ENCODE results near the gene TGFBR3L.
A peak's percentile ranks its signal among the peaks of the same experiment; 100 is the strongest.
"Not testable (repeated sequence)": the region's sequence is repeated elsewhere in the genome, so short reads cannot be mapped to it uniquely, and the experiment has no call there.

Gene TGFBR3L

GRCh38 chr19:7927605-7928333 lies 13.1 kb downstream of the TGFBR3L start:
- Histone ChIP-seq H3K27ac (peak overlapping the region; percentile 91 to 96), H3K27me3 (peaks cover 0 to 4% of the 10 kb centered on the region in 2 donors), H3K9me3 (no peaks in the 10 kb centered on the region), H3K4me1 (peaks cover 0 to 97% (median 87%) of the 10 kb centered on the region in 4 donors), H3K36me3 (peaks cover 11 to 30% (median 25%) of the 10 kb centered on the region in 3 donors), H3K4me3 (peak overlapping the region in 1 of 2 donors; percentile 31)
- peak; percentile 21 to 78 for DNase-seq
- TF ChIP-seq CTCF (IDR thresholded peaks at IDR 0.05): no peak
- intact Hi-C loops (cut with DNase I; ENCODE audit: low total_unique reads): no loop called here

- peak overlapping the region; percentile 91 to 96 for H3K27ac ChIP-seq
- peak in 1 of 2 donors; percentile 74 for DNase-seq
- no peaks in the 10 kb centered on the region for H3K9me3 ChIP-seq
- peaks cover 14 to 30% (median 27%) of the 10 kb centered on the region in 3 donors for H3K36me3 ChIP-seq
- H3K4me1 ChIP-seq: peaks cover 0 to 97% (median 83%) of the 10 kb centered on the region in 4 donors
- peak overlapping the region; percentile 21 to 31 for H3K4me3 ChIP-seq
- TF ChIP-seq CTCF (IDR thresholded peaks at IDR 0.05): no peak
- intact Hi-C loops (cut with DNase I; ENCODE audit: low total_unique reads): no loop called here
- peaks cover 0 to 4% of the 10 kb centered on the region in 2 donors for H3K27me3 ChIP-seq
Observed at GRCh38 chr19:7928334-7928706, 13.7 kb downstream of the TGFBR3L start.

DNA sequence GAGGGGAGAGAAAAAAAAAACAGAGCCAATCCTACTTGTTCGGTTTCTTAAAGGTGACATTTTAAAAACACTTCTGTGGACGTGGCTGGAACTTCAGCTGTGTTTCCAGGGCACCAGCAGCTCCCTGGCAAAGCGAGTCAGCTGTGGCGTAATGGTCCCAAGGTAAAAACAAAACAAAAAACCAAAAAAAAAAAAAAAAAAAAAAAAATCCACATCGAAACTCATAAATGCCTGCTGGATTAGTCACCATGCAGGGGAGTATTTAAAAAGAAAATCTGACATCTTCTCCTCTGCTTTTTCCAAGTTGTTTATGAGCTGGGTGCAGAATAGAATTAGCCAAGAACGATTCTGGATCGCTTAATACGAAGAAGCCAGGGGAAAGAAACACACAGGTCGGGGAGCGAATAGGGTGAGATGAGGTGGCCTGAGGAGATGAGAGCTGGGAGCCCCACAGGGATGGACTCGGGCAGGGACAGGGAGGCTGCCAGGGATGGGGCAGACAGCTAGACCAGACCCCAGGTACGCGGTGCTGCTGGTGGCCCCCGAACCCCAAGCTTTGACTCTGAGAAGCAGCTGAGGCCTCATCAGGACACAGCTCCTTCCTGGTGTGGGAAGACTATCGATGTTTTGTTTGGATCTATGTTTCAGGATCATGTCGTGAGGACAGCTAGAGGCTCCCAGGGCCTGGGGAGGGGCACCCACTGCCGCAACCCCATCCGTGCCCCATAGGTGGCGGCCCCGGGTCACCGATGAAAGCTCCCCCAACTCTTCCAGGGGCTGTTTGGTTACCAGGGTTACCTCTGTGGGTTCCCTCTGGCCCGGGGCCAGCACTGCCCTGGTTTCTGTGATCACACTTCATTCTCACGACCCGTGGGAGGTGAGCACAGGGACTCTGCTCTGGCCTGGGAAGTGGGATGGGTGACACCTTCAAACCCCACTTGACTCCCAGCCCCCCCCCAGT lies 14.4 kb downstream of the TGFBR3L start:
- Histone ChIP-seq H3K4me1 (peaks cover 0 to 97% (median 83%) of the 10 kb centered on the region in 4 donors), H3K36me3 (peaks cover 20 to 35% (median 34%) of the 10 kb centered on the region in 3 donors), H3K27ac (peak overlapping the region; percentile 91 to 96), H3K4me3 (peak overlapping the region; percentile 21 to 31), H3K9me3 (no peaks in the 10 kb centered on the region), H3K27me3 (peaks cover 0 to 4% of the 10 kb centered on the region in 2 donors)
- DNase-seq: peak; percentile 80 to 89
- TF ChIP-seq CTCF (IDR thresholded peaks at IDR 0.05): peak; percentile 42 to 44
- intact Hi-C loops (cut with DNase I; ENCODE audit: low total_unique reads): no loop called here

GRCh38 chr19:7930030-7930429 lies 15.4 kb downstream of the TGFBR3L start:
- H3K9me3 ChIP-seq; H3K27me3 ChIP-seq; intact Hi-C loops (cut with DNase I; ENCODE audit: low total_unique reads); DNase-seq: not testable (repeated sequence)
- peaks cover 0 to 97% (median 82%) of the 10 kb centered on the region in 4 donors for H3K4me1 ChIP-seq
- peak overlapping the region; percentile 91 to 96 for H3K27ac ChIP-seq
- peaks cover 20 to 45% (median 43%) of the 10 kb centered on the region in 3 donors for H3K36me3 ChIP-seq
- H3K4me3 ChIP-seq: peak overlapping the region in 1 of 2 donors; percentile 31

DNA sequence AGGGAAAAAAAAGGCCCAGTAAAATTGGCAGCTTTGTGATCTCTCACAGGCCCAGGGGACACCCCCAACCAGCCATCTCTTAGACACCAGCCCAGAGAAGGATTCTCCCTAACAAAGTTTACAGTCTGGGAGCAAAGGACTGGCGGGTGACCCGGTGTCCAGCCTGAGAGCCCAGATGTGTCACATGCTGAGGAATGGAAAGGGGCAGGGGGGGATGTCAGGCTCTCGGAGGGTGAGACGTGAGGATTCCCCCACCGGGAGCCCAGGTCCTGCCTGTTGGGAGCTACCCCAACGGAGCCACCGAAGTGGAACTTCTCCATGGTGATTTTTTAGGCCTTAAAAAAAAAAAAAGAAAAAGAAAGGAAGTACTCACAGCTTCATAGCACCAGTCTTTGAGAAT lies 16.1 kb downstream of the TGFBR3L start:
- peak overlapping the region; percentile 91 to 96 for H3K27ac ChIP-seq
- DNase-seq: no peak

More for the DNA sequence above, 16.1 kb downstream of the TGFBR3L start:
- H3K4me1 ChIP-seq: peaks cover 0 to 97% (median 77%) of the 10 kb centered on the region in 4 donors
- H3K4me3 ChIP-seq: no peak overlapping the region
- H3K9me3 ChIP-seq: no peaks in the 10 kb centered on the region
- TF ChIP-seq CTCF (IDR thresholded peaks at IDR 0.05): no peak
- peaks cover 26 to 52% (median 50%) of the 10 kb centered on the region in 3 donors for H3K36me3 ChIP-seq
- intact Hi-C loops (cut with DNase I; ENCODE audit: low total_unique reads): no loop called here
- no peaks in the 10 kb centered on the region for H3K27me3 ChIP-seq

Measured in tibial artery (tissue), 4 donors.